Esophagus squamous epithelium (tissue), 5 donors: ENCODE data around the gene KIF26A. TPM values are rescaled to one million over a fixed set of nuclear protein-coding genes. Genes with fewer than 3 reads are reported as not detected.

Experiments
- DNase-seq: peaks from one replicate; lab custom pipeline; 2025; lab: John Stamatoyannopoulos, UW
- H3K27ac ChIP-seq, 4 donors: fragments of 200-600 bp; sonication (generic); one replicate each; pipeline ENCODE4 v1.5.1; 2016 to 2019; ENCODE audit warnings: mild to moderate bottlenecking in 1 of 4
- H3K27me3 ChIP-seq, 4 donors: fragments of 200-600 bp; sonication (generic); 1 replicate in 3 of 4; 2 replicates in 1 of 4; pipeline versions ENCODE4 v1.5.1 to v1.6.0; 2017 to 2021; ENCODE audit warnings: antibody characterized with exemption in 1 of 4
- H3K36me3 ChIP-seq, 3 donors: fragments of 200-600 bp; sonication (generic); one replicate each; pipeline ENCODE4 v1.5.1; 2016 to 2019
- H3K4me1 ChIP-seq, 3 donors: fragments of 200-600 bp; sonication (generic); one replicate each; pipeline ENCODE4 v1.5.1; 2017 to 2019
- H3K4me3 ChIP-seq, 4 donors: fragments of 200-600 bp; sonication (generic); 1 replicate in 3 of 4; 2 replicates in 1 of 4; pipeline ENCODE4 v1.5.1; 2016 to 2019; ENCODE audit warnings: mild to moderate bottlenecking in 2 of 4, moderate library complexity in 1 of 4
- H3K9me3 ChIP-seq, 3 donors: fragments of 200-600 bp; sonication (generic); one replicate each; pipeline ENCODE4 v1.5.1; 2016 to 2019
- CTCF ChIP-seq, 6 experiments: fragments of 450-650 bp in 4 of 6; fragments of 200-600 bp in 2 of 6; sonication (generic) in 2 of 6; IDR thresholded peaks; one replicate each; pipeline ENCODE4 v1.5.1; 2016 to 2019; ENCODE audit warnings: antibody characterized with exemption in 6 of 6, mild to moderate bottlenecking in 4 of 6, moderate library complexity in 4 of 6
- POLR2A ChIP-seq, 4 donors: fragments of 450-650 bp; IDR thresholded peaks; one replicate each; pipeline ENCODE4 v1.6.1; 2017; ENCODE audit warnings: antibody characterized with exemption in 4 of 4, mild to moderate bottlenecking in 4 of 4, moderate library complexity in 3 of 4
- WGBS, 2 donors: methylation state at CpG; one replicate each; pipeline ENCODE4 v1.1.5; 2018; 5-methylcytosine and 5-hydroxymethylcytosine counted together
- intact Hi-C: fragments of 100-400 bp; cut with DNase I; formaldehyde crosslinking; loops from one replicate; pipeline ENCODE4 v1.15.0; 2022
- total RNA-seq, 4 donors: library from RNA; depleted of rRNA; stranded (reverse); fragments of >200 nt; gene quantifications; one replicate each; pipeline ENCODE4 v1.1.0, GENCODE V29; 2016
- donor health status: DM: yes; HTN: yes; CAD: no.

Gene KIF26A
- total RNA-seq, 4 donors from 2014 or later, result 0.80 to 2.7 (median 0.96) TPM

DNA sequence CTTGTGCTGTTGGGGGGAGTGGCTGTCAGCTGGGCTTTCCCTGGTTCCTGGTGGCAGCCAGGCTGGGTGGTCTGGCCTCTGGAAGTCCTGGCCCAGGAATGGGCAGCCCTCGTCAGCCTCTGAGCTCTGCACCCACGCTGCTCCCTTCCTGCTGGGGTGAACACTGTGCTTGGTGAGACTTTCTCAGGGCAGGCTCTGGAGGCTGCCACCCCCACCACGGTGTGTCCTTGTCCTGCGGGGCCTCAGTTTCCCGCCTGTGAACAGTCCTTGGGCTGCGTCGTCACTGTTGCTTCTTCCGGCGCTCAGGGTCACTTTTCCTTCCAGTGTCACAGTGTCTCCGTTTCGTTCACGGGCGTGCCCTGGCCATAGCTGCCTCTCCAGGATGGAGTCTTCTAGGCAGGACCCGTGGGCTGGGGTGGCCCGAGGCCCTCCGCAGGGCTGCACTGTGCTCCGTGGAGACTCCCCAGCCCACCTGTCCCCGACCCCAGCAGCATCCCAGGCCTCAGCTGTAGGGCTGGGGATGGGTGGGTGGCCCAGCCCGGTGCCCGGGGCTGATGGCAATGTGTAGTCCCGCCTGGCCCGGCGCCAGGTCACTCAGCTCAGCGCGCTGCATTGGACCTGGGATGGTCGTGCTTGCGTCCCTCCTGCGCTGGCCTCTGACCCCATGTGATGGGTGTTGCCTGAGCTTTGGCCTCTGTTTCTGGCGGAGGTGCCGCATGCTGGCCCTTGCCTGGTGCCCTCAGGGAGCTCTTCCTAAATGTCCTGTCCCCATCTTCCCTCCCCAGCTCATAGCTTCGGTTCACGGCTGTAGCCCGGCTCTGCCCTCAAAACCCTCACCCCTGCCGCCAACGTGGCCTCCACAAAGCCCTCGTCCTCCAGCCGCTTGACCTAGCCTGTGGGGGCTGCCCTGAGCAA lies 6.8 kb downstream of the KIF26A start:
- no peak for TF ChIP-seq CTCF (IDR thresholded peaks at IDR 0.05)
- no peak for TF ChIP-seq POLR2A (IDR thresholded peaks at IDR 0.05)
- Histone ChIP-seq H3K27ac (no peak overlapping the region), H3K27me3 (peaks cover 0 to 25% (median 0%) of the 10 kb centered on the region in 4 donors), H3K36me3 (no peaks in the 10 kb centered on the region), H3K4me3 (no peak overlapping the region), H3K9me3 (no peaks in the 10 kb centered on the region), H3K4me1 (peaks cover under 1 to 40% (median 9%) of the 10 kb centered on the region in 3 donors)
- 76 to 91% methylated on average over 17 to 24 of the region's 37 CpGs for WGBS, 2 donors
- DNase-seq, result no peak
- intact Hi-C loops, result loop anchor here (10.0 kb wide), 1 partner anchor 490 kb away; no protein-coding TSS in a partner anchor

GRCh38 chr14:104145826-104146601 lies 7.6 kb downstream of the KIF26A start:
- DNase-seq, result no peak
- Histone ChIP-seq H3K27me3 (peaks cover 0 to 25% (median 0%) of the 10 kb centered on the region in 4 donors), H3K9me3 (no peaks in the 10 kb centered on the region), H3K4me3 (no peak overlapping the region), H3K4me1 (peaks cover 4 to 46% (median 14%) of the 10 kb centered on the region in 3 donors), H3K36me3 (no peaks in the 10 kb centered on the region), H3K27ac (no peak overlapping the region)
- intact Hi-C loops, result loop anchor here (10.0 kb wide), 1 partner anchor 489 kb away; no protein-coding TSS in a partner anchor
- WGBS, 2 donors, result 61 to 74% methylated on average over 4 to 8 of the region's 15 CpGs
- TF ChIP-seq CTCF (IDR thresholded peaks at IDR 0.05) (no peak), POLR2A (IDR thresholded peaks at IDR 0.05) (no peak)

- Histone ChIP-seq H3K4me3 (no peak overlapping the region), H3K4me1 (peaks cover 4 to 47% (median 14%) of the 10 kb centered on the region in 3 donors), H3K9me3 (no peaks in the 10 kb centered on the region), H3K27me3 (peaks cover 0 to 23% (median 0%) of the 10 kb centered on the region in 4 donors), H3K36me3 (no peaks in the 10 kb centered on the region), H3K27ac (no peak overlapping the region)
- DNase-seq, result no peak
- 80 to 87% methylated on average over 6 to 21 of the region's 22 CpGs for WGBS, 2 donors
- intact Hi-C loops, result loop anchor here (10.0 kb wide), 1 partner anchor 488 kb away; no protein-coding TSS in a partner anchor
- TF ChIP-seq CTCF (IDR thresholded peaks at IDR 0.05) (no peak), POLR2A (IDR thresholded peaks at IDR 0.05) (no peak)
Measured at GRCh38 chr14:104146651-104147345, 8.4 kb downstream of the KIF26A start.

DNA sequence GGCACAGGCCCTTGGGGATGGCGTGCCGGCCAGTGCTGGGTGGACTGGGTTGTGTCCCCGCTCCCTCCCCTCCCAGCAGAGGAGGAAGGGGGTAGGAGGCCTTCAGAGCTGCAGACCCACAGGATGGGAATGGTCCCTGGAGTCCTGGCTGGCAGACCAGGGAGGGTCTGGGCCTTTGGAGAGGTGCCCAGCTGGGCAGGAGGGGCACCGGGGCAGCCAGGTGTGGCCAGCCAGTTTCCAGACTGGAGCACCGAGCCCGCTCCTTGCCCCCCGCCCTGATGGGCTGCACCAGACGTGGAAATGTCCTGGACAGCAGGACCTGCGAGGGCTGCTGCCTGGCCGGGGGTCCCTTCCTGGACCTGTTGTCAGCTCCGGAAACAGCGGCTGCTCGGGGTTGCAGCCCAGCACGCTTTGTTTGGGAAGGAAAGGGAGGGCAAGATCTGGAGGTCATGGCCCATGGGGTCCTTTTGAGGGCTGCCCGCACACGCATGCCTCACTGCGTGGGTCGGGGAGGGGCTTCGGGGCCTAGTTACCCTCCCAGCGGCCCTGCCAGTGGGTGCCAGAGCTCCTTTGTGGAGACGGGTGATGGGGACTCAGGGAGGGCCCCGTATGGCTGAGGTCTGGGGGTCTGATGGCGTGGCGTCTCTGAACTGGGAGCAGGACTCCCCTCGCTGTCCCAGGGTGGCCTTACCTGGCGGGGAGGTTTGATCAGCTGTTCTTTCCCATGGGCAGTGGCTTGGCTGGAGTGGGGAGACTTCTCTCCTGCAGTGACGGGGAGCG lies 9.1 kb downstream of the KIF26A start:
- H3K9me3 ChIP-seq, result no peaks in the 10 kb centered on the region
- H3K36me3 ChIP-seq, result no peaks in the 10 kb centered on the region
- H3K4me3 ChIP-seq, result no peak overlapping the region
- intact Hi-C loops, result loop anchor here (10.0 kb wide), 1 partner anchor 487 kb away; no protein-coding TSS in a partner anchor
- TF ChIP-seq CTCF (IDR thresholded peaks at IDR 0.05) (no peak), POLR2A (IDR thresholded peaks at IDR 0.05) (no peak)
- peaks cover 4 to 47% (median 14%) of the 10 kb centered on the region in 3 donors for H3K4me1 ChIP-seq
- no peak for DNase-seq
- 69% methylated on average over 12 of the region's 28 CpGs; no CpG with 5 or more reads in 1 of the 2 donors for WGBS, 2 donors
- no peak overlapping the region for H3K27ac ChIP-seq
- peaks cover 0 to 23% (median 0%) of the 10 kb centered on the region in 4 donors for H3K27me3 ChIP-seq
